GM21737 (cell line): ENCODE measurements around the gene ZFYVE27.

Experiments
- ATAC-seq: cut with Tn5 transposase; IDR thresholded peaks from one replicate; pipeline ENCODE4 v1.9.1; 2021; ENCODE audit warnings: mild to moderate bottlenecking, moderate library complexity; ENCODE audit not compliant: unreplicated experiment

The ZFYVE27 gene

GRCh38 chr10:97743169-97743943 lies 6.4 kb downstream of the ZFYVE27 start:
- ATAC-seq = no peak

- no peak for ATAC-seq
These were observed 7.6 kb downstream of the ZFYVE27 start for GRCh38 chr10:97744405-97745035.

DNA sequence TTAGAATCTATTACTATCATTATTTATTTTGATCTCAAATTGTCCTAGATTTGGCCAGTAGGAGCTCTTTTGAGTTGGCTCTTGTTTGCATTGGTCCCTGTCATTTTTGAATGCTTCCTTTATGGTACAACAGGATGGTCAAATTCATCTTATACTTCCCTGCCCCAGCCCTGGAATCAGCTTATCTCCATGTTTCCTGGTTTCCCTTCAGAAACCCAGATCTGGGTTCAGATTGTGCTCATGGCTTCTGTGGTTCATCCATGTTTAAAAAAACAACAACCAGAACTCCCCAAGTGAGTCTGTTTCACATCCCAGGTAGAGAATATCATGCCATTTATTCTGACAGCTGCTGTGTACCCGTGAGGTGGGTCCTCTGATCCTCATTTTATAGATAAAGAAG lies 10.6 kb downstream of the ZFYVE27 start:
- ATAC-seq = no peak

DNA sequence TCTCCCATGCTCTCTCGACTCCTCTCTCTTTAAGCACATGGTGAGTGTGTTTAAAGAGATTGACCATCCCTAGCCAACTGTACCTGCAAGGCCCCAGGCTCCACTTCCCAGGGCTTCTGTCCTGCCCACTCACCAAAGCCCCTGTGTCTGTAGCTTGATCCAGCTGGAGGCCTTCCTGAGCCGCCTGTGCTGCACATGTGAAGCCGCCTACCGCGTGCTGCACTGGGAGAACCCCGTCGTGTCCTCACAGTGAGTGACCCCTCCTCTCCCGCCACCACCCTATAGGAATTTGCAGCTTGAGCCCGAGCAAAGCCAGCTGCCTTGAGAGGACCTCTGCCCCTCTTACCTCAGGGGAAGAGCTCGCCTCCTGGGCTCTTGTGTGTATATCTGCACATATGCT lies 11.2 kb downstream of the ZFYVE27 start:
- ATAC-seq = no peak

GRCh38 chr10:97752956-97753355 lies 16.0 kb downstream of the ZFYVE27 start:
- ATAC-seq = no peak

- no peak for ATAC-seq
These were observed 17.8 kb downstream of the ZFYVE27 start for GRCh38 chr10:97754726-97755125.

- ATAC-seq = no peak
These were observed 18.8 kb downstream of the ZFYVE27 start for GRCh38 chr10:97755718-97756117.

DNA sequence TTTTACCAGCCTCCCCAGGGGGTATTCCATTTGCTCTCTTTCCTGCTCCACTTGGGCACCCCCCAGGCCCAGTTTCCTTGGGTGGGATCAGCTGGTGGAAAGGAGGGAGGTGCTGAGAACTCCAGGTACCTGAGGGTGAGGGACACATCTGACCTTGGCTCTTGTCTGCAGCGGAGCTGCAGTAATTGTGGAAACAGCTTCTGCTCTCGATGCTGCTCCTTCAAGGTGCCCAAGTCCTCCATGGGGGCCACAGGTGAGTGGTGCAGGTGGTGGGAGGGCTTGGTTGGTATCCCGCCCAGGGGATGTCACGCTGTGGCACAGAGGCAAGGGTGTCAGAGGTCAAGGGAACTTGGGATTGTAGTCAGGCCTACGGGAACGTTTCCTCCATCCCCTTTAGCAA lies 20.5 kb downstream of the ZFYVE27 start:
- ATAC-seq = no peak

DNA sequence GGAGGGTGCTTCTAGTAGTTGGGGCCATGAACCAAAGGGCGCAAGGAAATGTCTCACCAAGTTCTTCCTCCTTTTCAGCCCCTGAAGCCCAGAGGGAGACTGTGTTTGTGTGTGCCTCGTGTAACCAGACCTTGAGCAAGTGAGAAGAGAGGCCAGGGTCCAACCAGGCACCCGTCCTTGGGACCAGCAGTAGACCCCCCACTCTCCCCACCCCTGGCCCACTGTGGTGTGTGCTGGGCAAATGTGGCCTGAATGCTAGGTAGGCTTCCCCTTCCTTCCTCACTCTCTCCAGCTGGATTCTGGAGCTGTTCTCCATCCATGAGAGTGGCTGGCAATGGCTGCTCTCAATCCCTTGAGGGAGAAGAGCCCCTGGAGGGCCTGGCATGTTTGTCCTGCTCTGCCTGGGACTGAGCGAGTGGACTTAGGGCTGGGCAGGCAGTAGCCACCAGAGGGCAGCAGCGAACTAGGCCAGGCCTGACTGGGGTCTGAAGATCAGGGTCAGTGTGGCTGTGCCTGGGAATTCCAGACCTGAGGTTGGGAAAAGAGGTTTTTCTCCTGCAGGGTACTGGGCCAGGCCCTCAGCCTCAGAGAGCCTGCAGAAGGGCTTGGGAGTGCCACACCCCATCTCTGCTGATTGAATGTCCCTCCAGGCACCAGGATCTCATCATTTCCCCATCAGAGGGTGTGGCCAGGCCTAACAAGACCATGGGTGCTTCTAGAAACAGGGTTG lies 22.4 kb downstream of the ZFYVE27 start:
- no peak for ATAC-seq

DNA sequence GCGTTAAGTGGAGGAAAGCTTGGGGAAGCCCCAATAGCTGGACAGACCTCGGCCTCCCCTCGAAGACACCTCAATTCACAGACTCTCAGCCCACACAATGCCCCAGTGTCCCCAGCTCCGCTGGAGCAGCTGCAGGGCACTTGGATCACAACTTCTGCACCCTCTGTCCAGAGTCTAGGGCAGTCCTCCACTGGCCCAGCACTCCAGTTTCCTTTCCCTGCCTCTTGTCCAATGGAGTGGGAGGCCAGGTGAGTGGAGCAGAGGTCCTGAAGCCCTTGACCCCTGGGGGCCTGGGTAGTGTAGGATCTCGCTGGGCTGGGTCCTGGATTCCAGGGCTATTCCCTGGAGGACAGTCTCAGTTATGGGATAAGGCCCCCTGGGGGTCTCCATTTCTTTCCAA lies 23.0 kb downstream of the ZFYVE27 start:
- ATAC-seq = no peak

DNA sequence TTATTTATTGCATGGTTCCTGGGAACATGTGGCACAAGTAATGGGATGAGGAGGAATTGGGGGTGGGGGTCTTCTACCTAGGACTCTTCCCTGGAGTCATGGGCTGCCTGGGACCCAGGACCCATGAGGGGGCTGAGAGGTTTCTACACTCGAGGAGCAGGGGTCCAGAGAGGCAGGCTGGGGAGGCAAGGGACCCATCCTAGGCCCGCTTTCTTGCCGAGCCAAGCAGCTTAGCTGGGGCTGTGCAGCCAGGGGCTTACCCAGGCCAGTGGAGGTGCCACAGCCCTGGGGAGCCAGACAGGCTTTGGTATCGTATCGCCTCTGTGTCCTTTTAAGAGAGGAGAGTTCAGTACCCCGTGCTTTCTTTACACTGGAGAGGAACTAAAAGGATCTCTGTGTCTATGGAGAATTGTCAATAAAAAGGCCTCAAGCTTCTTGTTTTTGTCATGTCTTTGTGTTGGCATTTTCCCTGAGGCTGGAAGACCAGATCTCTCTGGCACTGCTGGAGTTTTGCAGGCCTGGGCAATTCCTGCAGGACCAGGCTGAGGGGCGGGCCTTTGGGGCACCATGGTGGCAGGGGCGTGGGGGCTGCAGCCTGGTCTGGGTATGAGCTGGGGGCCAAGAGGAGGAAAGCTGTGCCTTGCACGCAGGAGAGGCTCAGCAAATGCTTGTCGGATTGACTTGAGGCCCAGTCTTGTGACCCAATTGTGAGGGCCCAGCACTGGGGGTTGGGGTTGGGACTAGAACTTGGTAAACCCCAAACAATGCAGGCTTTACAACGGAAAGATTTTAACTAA lies 23.7 kb downstream of the ZFYVE27 start:
- no peak for ATAC-seq

DNA sequence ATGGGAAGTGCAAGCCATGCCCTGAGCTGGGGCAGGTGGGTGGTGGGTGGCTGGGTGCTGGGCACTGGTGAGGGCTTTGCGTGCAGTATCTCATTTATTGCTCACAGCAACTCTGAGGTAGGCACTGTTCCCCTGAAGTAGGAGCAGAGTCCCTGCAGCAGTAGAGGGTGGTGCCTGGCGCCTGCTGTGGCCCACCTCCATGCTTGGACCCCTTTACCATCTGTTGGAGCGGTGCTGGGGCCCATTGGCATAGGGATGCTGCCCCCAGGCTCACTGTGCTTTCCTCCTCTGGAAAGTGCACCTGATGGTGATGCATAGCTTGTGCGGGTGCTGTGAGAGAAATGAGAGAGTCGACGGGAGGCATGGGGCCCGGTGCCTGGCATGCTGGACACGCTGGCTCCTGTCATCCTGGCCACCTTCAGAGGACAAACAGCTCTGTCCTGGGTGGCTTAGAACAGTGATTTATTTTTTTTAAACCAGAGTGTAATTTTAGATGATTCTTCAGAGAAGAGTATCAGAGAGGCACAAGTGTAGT lies 24.5 kb downstream of the ZFYVE27 start:
- ATAC-seq = no peak

GRCh38 chr10:97762056-97762455 lies 25.1 kb downstream of the ZFYVE27 start:
- no peak for ATAC-seq

- no peak for ATAC-seq
These were observed 25.9 kb downstream of the ZFYVE27 start for GRCh38 chr10:97762816-97763215.

DNA sequence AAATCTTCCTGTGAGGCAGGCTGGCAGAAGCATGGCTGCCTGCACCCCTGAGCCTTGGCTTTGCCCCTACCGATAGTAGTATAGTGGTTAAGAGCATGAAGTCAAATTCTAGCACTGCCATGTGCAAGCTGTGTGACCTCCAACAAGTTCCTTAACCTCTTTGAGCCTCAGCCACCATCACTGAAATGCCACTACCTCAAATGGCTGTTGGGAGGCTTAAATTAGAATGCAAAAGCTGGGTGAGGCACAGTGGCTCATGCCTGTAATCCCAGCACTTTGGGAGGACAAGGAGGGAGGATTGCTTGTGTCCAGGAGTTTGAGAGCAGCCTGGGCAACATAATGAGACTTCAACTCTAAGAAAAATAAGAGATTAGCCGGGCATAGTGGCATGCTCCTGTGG lies 26.5 kb downstream of the ZFYVE27 start:
- no peak for ATAC-seq

DNA sequence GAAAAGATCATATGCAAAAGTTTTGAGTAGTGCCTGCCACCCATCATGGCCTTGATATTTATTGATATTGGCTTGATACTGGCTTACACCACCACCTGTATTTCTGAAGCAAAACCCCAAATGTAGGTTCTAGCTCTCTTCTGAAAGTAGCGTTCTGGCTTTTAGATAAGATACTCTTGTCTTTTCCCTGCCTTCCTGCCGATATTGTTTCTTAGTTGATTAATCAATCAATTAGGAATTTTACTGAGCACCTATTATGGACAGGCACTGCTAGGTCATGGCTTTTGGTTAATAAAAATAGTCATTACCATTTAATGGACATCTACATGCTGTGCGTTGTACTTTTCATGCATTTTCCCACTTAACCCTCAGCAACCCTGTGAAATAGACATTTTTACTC lies 27.0 kb downstream of the ZFYVE27 start:
- ATAC-seq = no peak

- ATAC-seq = peak; percentile 42
These were observed 27.6 kb downstream of the ZFYVE27 start for GRCh38 chr10:97764519-97764931.

- ATAC-seq = no peak
These were observed 28.3 kb downstream of the ZFYVE27 start for GRCh38 chr10:97765201-97765600.

DNA sequence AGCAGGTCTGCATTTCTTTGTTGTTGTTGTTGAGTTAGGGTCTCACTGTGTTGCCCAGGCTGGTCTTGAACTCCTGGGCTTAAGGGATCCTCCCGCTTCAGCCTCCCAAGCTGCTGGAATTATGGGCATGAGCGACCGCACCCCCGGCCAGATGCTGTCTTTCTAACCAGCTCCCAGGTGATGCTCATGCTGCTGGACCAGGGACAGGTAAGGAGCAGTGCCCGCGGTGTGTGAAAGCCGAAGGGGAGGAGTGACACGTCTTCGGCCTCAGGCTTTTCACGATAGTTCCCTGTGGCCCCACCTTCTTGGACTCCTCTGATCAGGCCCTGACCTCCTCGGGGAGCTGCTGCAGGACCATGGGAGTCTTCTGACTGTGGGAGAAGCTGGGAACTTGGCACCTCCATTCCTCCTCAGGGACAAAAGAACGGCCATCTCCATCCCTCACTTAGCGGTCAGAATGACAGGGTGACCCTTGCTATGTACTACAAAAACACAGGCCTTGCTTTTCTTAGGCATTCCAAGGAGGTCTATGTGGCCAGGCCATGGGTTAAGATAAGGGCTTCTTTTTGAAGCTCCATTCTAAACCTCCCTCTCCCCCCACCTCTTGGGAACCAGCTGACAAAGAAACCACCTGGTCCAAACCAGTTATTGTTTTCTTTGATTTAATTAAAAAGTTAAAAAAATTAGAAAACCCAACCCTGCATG lies 29.3 kb downstream of the ZFYVE27 start:
- no peak for ATAC-seq
